IMR-90 (cell line): ENCODE data around the gene PRKCE.

Experiments used
- BHLHE40 ChIP-seq: fragments of 150-350 bp; IDR thresholded peaks from 2 replicates; pipeline ENCODE4 v1.6.1; 2016; ENCODE audit warnings: mild to moderate bottlenecking, low read depth, low read length
- CEBPB ChIP-seq: IDR thresholded peaks from 2 replicates; pipeline ENCODE4 v1.6.1; 2012; ENCODE audit warnings: low read depth, low read length, improper control_type of control experiment
- MAFK ChIP-seq: IDR thresholded peaks from 2 replicates; pipeline ENCODE4 v1.6.1; 2012; ENCODE audit warnings: low read depth, low read length, improper control_type of control experiment
- MAZ ChIP-seq: IDR thresholded peaks from 2 replicates; pipeline ENCODE4 v1.6.1; 2012; ENCODE audit warnings: low read depth, mild to moderate bottlenecking, low read length, improper control_type of control experiment, moderate library complexity, borderline replicate concordance
- MXI1 ChIP-seq: IDR thresholded peaks from 2 replicates; pipeline ENCODE4 v1.6.1; 2012; ENCODE audit warnings: low read depth, mild to moderate bottlenecking, low read length, moderate library complexity, borderline replicate concordance
- POLR2A ChIP-seq: IDR thresholded peaks from 2 replicates; pipeline ENCODE4 v1.6.1; 2012; ENCODE audit warnings: mild to moderate bottlenecking, low read depth, low read length
- RAD21 ChIP-seq: IDR thresholded peaks from 2 replicates; pipeline ENCODE4 v1.6.1; 2012; ENCODE audit warnings: low read length, improper control_type of control experiment
- SMC3 ChIP-seq: fragments of 150-350 bp; IDR thresholded peaks from 2 replicates; pipeline ENCODE4 v1.6.1; 2016; ENCODE audit warnings: low read depth, mild to moderate bottlenecking, antibody characterized with exemption, low read length, moderate library complexity
- TF ChIP-seq, protein P1 (sequence below): conservative IDR thresholded peaks from 2 replicates; pipeline ENCODE4 v1.5.1; 2012; ENCODE audit warnings: mild to moderate bottlenecking, low read depth, low read length, improper control_type of control experiment

DNA sequence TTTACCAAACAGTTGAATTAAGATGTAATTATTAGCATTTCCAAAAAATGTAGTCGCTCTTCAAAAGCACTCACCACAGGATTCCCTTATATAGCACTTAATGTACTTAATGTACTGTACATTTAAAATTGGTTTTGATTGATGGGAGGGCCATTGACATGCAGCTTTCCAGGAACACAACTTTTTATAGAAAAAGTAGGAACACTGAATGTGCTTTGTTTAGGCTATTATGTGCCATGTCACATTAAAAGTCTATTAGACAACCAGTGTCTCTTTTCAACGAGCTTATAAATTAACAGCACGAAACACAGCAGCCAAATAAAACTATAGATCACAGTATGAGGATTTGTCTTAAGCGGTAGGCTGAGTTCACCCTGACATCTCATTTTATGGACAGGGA lies 301.1 kb downstream of the PRKCE start:
- TF ChIP-seq MAZ (no peak), POLR2A (no peak), BHLHE40 (no peak), MXI1 (no peak), RAD21 (no peak), MAFK (no peak), SMC3 (no peak), CEBPB (no peak)
- TF ChIP-seq, protein P1, sequence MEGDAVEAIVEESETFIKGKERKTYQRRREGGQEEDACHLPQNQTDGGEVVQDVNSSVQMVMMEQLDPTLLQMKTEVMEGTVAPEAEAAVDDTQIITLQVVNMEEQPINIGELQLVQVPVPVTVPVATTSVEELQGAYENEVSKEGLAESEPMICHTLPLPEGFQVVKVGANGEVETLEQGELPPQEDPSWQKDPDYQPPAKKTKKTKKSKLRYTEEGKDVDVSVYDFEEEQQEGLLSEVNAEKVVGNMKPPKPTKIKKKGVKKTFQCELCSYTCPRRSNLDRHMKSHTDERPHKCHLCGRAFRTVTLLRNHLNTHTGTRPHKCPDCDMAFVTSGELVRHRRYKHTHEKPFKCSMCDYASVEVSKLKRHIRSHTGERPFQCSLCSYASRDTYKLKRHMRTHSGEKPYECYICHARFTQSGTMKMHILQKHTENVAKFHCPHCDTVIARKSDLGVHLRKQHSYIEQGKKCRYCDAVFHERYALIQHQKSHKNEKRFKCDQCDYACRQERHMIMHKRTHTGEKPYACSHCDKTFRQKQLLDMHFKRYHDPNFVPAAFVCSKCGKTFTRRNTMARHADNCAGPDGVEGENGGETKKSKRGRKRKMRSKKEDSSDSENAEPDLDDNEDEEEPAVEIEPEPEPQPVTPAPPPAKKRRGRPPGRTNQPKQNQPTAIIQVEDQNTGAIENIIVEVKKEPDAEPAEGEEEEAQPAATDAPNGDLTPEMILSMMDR: no peak
